DND-41 (cell line): ENCODE results near the gene PRAMEF1.
"Not testable (repeated sequence)": the region's sequence is repeated elsewhere in the genome, so short reads cannot be mapped to it uniquely, and the experiment has no call there.

ENCODE experiments used
- CTCF ChIP-seq: IDR thresholded peaks from 2 replicates; pipeline ENCODE4 v1.5.1; 2012; ENCODE audit warnings: borderline replicate concordance, low read length, moderate library complexity, mild to moderate bottlenecking; ENCODE audit not compliant: poor library complexity, severe bottlenecking; ENCODE audit errors: extremely low read depth
- EZH2 ChIP-seq: IDR thresholded peaks from 3 replicates; pipeline ENCODE4 v1.6.1; 2012; ENCODE audit warnings: borderline replicate concordance, low read depth, mild to moderate bottlenecking, moderate library complexity, low read length, inconsistent platforms; ENCODE audit not compliant: severe bottlenecking

GRCh38 chr1:12833251-12833650, 42.1 kb downstream of the PRAMEF1 start:
- TF ChIP-seq EZH2, CTCF: not testable (repeated sequence)
